Endothelial cell of umbilical vein (primary cell): Measurements from ENCODE around the gene SENP5.

Experiments used
- EZH2 ChIP-seq: IDR thresholded peaks from 2 replicates; pipeline ENCODE4 v1.6.1; 2012; ENCODE audit warnings: borderline replicate concordance, low read depth, mild to moderate bottlenecking, moderate library complexity, low read length, inconsistent platforms; ENCODE audit not compliant: severe bottlenecking
- FOS ChIP-seq: IDR thresholded peaks from 2 replicates; pipeline ENCODE4 v1.6.1; 2011; ENCODE audit warnings: mild to moderate bottlenecking, low read length, moderate library complexity, borderline replicate concordance; ENCODE audit not compliant: insufficient read depth
- POLR2A ChIP-seq: IDR thresholded peaks from 2 replicates; pipeline ENCODE4 v1.6.1; 2012; ENCODE audit warnings: low read depth, mild to moderate bottlenecking, control low read depth, low read length
- POLR2AphosphoS5 ChIP-seq: IDR thresholded peaks from 2 replicates; pipeline ENCODE4 v1.6.1; 2012; ENCODE audit warnings: low read depth, mild to moderate bottlenecking, control low read depth, low read length, moderate library complexity; ENCODE audit not compliant: insufficient read depth
- TF ChIP-seq, protein P1 (sequence below), 2 donors: IDR thresholded peaks; 1 replicate in 1 of 2; 2 replicates in 1 of 2; pipeline ENCODE4 v1.5.1; 2011; ENCODE audit warnings: low read length in 2 of 2, mild to moderate bottlenecking in 2 of 2, moderate library complexity in 2 of 2, control low read depth in 1 of 2, inconsistent platforms in 1 of 2, low read depth in 1 of 2; ENCODE audit not compliant: insufficient read depth in 1 of 2; ENCODE audit errors: extremely low read depth in 1 of 2
- TF ChIP-seq, protein P2 (sequence below): IDR thresholded peaks from 2 replicates; pipeline ENCODE4 v1.6.1; 2011; ENCODE audit not compliant: insufficient read depth, insufficient read length

DNA sequence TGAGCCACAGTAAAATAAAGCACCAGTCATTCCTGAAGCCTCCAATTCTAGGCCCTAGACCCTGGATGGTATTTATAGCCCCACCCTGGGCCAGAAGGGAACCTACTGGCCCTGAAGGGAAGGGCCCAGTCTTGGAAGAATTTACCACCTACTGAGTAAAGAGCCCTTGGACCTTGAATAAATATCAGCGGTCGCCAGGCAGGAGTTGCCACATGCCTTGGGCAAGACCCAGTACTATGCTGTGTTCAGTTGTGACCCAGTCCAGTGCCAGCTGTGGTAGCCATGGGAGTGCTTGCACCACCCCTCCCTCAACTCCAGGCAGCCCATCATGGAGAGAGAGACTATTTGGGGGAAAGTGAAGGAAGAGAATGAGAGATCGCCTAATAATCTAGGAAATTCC is 47.7 kb downstream of the SENP5 start:
- TF ChIP-seq, protein P1, sequence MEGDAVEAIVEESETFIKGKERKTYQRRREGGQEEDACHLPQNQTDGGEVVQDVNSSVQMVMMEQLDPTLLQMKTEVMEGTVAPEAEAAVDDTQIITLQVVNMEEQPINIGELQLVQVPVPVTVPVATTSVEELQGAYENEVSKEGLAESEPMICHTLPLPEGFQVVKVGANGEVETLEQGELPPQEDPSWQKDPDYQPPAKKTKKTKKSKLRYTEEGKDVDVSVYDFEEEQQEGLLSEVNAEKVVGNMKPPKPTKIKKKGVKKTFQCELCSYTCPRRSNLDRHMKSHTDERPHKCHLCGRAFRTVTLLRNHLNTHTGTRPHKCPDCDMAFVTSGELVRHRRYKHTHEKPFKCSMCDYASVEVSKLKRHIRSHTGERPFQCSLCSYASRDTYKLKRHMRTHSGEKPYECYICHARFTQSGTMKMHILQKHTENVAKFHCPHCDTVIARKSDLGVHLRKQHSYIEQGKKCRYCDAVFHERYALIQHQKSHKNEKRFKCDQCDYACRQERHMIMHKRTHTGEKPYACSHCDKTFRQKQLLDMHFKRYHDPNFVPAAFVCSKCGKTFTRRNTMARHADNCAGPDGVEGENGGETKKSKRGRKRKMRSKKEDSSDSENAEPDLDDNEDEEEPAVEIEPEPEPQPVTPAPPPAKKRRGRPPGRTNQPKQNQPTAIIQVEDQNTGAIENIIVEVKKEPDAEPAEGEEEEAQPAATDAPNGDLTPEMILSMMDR (IDR thresholded peaks at IDR 0.05; ENCODE audit: extremely low read depth in 1 of 2, insufficient read depth in 1 of 2, low read depth in 1 of 2, low read length in 2 of 2) = no peak
- TF ChIP-seq EZH2 = no peak
- TF ChIP-seq POLR2AphosphoS5 = no peak
- TF ChIP-seq, protein P2, sequence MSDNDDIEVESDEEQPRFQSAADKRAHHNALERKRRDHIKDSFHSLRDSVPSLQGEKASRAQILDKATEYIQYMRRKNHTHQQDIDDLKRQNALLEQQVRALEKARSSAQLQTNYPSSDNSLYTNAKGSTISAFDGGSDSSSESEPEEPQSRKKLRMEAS = no peak
- TF ChIP-seq POLR2A = no peak
- TF ChIP-seq FOS = no peak
